ENCODE data around the gene MOV10L1.

- TF ChIP-seq POLR2AphosphoS5 (IDR thresholded peaks at IDR 0.05) (no peak), CTCF (IDR thresholded peaks at IDR 0.05) (no peak), EP300 (IDR thresholded peaks at IDR 0.05) (no peak), POLR2A (IDR thresholded peaks at IDR 0.05; ENCODE audit: low read depth) (no peak)
Measured at GRCh38 chr22:50205781-50206569, 116.2 kb downstream of the MOV10L1 start.

All from esophagus muscularis mucosa (tissue), 4 donors.